ENCODE results near the gene JPH2.
"Not testable (repeated sequence)": the region's sequence is repeated elsewhere in the genome, so short reads cannot be mapped to it uniquely, and the experiment has no call there.

JPH2 gene

GRCh38 chr20:44211177-44212039, 24.4 kb upstream of the JPH2 start:
- DNase-seq (ENCODE audit: low read depth in 2 of 2): no peak

DNA sequence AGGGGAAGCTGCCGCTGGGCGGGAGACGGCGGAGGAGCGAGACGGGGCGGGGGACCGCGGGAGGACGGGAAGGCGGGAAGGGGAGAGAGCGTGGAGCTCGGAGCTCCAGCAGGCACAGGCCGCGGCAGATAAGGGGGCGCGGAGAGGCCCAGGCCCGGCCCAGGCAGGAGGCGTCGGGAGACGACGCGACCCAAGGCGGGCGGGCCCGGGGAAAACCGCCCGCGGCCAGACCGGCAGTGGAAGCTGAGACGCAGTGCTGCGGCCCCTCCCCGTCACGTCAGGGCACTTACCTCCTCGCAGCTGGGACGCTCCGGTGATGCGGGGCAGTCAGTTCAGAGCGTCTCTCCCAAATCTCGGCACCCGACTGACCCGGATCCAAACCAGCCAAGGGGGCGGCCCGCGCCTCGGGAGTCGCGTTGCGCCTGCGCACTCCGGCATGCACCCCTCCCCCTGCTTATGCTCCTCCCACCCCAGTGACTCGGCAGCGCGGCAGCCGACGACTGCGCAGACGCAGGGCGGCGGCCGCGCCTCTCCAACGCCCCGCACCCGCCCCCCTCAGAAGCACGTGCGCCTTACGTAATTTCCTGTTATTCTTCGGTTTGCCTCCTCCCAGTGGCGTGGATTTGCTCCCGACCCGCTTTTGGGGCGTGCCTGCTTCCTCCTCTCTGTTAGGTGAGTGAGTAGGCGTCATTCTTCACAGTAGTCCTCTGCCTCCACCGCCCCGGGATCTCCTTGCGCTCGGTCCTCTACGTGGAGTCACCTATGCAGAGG, 23.6 kb upstream of the JPH2 start, which contains the start of gene OSER1:
Gene OSER1 (minus strand): TSS at position 366 of the 771 bp plus-strand sequence. CDS start 3,814 bp downstream, outside the sequence.
- peak; percentile 95 to 96 for DNase-seq (ENCODE audit: low read depth in 2 of 2)

- no peak for DNase-seq (ENCODE audit: low read depth in 2 of 2)
These were observed 22.9 kb upstream of the JPH2 start for GRCh38 chr20:44209686-44210405.

DNA sequence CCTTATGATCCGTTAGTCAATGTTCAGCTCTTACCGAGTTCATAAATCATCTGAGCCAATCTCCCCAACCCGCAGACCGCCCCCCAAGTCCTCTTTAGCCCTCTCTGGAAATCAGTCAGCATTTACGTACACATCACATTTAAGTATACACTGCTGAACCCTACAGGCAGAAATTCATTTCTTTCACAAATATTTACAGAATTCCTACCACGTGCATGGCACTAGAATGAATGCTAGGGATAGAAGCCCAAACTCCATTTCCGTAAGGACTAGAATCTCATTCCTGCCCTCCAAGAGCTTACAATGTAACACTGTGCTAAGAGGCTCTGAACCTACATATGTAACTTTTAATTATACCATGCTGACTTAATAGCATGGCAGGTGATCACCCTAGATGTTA, 21.8 kb upstream of the JPH2 start:
- DNase-seq (ENCODE audit: low read depth in 2 of 2): no peak

- no peak for DNase-seq (ENCODE audit: low read depth in 2 of 2)
These were observed 21.2 kb upstream of the JPH2 start for GRCh38 chr20:44208165-44208564.

DNA sequence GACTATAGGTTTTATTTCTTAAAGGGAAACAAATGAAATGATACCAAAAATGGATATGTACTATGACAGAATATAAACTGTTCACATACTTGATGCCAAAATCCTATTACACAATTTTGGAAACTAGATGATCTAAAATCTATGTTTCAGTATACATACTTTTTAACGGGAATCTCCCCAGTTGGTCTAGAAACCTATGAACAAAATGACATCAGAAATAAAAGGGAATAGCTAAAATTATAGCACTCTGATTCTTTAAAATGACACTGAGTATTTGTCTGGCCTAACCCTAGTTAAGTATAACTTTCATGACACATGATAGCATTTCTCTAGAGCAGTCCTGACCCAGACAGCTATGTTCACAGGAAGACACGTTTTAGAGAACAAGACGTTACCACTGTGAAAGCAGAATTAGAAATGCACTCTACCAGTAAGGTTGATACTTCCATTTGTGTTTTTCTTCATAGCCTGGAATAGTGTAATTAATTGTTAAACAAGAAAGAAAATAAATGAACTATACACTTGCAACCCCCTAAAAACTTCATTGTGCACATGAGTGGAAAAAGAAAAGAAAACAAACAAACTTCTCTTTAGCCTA, 20.2 kb upstream of the JPH2 start:
- no peak for DNase-seq (ENCODE audit: low read depth in 2 of 2)

DNA sequence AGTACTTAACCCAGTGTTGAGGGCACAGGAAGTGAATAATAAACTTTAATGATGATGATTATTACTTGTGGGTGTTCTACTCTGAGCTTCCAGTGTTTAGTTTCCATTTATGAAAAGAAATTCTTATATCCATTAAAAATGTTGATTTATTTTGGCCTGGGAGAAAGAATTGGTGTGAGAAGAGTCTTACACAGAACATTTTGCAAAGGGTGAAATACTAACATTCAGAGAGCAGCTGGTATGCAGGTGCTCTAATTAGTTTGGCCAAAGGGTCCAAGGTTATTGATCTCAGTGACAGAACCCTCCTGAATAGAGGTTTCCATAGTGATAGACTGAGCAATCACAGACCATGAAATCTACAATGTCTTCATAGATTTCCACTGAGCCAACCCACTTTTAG, 19.1 kb upstream of the JPH2 start:
- DNase-seq (ENCODE audit: low read depth in 2 of 2): no peak

DNA sequence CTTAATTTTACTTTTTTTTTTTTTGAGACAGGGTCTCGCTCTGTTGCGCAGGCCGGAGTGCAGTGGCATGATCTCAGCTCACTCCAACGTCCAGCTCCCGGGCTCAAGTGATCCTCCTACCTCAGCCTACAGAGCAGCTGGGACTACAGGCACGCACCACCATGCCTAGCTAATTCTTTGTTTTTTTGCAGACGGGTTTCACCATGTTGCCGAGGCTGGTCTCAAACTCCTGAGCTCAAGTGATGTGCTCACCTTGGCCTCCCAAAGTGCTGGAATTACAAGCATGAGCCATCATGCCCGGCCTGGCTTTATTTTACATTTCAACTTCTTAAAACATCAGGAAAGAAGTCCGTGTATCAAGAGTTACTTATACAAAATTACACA, 17.8 kb upstream of the JPH2 start:
- no peak for DNase-seq (ENCODE audit: low read depth in 2 of 2)

DNA sequence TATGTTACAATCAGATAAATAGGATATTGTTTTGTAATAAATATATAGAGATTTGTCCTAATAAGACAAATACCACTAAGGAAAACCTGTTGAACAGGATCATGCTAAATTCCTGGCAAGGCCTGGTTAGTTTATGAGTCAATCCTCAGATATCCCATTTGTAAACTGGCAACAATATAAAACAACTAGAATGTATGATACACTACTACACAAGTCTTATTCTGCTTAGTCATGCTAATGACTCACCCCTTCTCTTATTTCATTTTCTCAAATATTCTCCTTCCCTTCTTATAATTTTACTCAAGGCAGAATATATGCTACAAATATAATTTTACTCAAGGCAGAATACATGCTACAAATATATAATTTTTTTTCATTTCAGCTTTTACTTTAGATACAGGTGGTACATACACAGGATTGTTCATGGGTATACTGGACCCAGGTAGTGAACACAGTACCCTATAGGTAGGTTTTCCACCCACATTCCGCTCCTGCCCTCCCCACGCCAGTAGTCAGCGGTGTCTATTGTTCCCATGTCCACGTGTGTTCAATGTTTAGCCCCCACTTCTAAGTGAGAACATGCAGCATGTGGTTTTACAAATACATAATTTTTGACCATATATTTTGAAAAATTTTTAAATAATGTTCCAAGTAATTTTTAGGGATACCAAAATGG, 17.3 kb upstream of the JPH2 start:
- no peak for DNase-seq (ENCODE audit: low read depth in 2 of 2)

DNA sequence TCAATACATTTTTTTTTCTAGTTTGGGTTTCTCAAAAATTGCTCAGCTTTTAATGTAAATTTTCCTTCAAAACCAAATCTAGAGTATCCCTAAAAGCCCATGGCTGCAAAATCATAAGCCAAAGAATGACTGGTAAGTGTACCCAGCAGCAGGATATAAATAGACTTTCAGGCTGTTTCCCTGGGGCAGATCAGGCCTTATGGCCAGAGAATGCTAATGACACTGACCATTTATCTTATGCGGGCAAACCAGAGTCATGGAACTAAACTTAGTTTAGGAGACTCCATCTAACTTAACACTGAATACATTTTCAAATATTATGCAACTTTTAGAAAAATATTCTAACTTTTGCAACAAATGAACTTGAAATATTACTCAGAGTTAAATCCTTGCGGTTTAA, 16.2 kb upstream of the JPH2 start:
- no peak for DNase-seq (ENCODE audit: low read depth in 2 of 2)

GRCh38 chr20:44200983-44201382, 14.0 kb upstream of the JPH2 start:
- no peak for DNase-seq (ENCODE audit: low read depth in 2 of 2)

DNA sequence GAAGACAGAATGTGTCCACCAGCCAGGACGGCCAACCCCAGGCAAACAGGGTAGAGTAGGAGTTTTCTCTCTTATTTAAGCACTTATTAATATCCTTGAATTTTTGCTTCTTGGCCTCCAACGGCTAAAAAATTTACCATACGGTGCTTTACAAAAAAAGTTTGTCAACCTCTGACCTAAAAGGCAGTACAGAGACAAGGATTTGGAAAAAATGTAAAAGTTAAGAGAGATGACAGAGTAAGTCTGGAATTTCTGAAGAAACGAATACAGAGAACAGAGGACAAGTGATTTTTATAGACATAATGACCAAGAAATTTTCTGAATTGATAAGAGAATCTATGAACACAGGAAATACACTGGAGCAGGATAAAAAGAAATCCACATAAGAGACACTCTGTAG, 13.4 kb upstream of the JPH2 start:
- DNase-seq (ENCODE audit: low read depth in 2 of 2): no peak

GRCh38 chr20:44199877-44200276, 12.9 kb upstream of the JPH2 start:
- no peak for DNase-seq (ENCODE audit: low read depth in 2 of 2)

GRCh38 chr20:44198872-44199271, 11.9 kb upstream of the JPH2 start:
- no peak for DNase-seq (ENCODE audit: low read depth in 2 of 2)

GRCh38 chr20:44196271-44196670, 9.3 kb upstream of the JPH2 start:
- no peak for DNase-seq (ENCODE audit: low read depth in 2 of 2)

DNA sequence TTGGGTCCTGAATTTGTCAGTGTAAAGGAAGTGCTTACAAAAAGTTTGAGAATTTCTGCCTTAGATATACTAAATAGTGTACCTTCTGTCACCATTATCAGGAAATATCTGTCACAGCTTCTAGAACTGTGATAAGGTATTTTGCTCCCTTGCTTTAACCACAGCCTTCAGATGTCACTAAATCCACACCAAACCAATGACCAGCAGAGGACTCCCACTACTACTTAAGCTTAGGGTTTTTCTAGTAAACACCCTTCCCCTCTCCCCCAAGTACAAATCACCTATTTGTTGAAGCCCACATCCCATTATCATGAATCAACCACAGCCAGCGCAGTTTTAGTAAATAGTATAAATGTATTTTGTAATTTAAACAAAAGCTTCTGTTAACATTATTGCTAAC, 8.6 kb upstream of the JPH2 start:
- DNase-seq (ENCODE audit: low read depth in 2 of 2): no peak

GRCh38 chr20:44193801-44194200, 6.8 kb upstream of the JPH2 start:
- DNase-seq (ENCODE audit: low read depth in 2 of 2): no peak

DNA sequence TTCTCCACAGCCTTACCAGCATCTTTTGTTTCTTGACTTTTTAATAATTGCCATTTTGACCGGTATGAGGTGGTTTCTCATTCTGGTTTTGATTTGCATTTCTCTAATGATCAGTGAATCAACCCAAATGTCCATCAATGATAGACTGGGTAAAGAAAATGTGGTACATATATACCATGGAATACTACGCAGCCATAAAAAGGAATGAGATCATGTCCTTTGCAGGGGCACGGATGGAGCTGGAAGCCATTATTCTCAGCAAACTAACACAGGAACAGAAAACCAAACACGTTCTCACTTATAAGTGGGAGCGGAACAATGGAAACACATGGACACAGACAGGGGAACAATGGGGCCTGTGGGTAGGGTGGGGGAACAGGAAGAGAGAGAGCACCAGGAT, 4.7 kb upstream of the JPH2 start:
- DNase-seq (ENCODE audit: low read depth in 2 of 2): not testable (repeated sequence)

DNA sequence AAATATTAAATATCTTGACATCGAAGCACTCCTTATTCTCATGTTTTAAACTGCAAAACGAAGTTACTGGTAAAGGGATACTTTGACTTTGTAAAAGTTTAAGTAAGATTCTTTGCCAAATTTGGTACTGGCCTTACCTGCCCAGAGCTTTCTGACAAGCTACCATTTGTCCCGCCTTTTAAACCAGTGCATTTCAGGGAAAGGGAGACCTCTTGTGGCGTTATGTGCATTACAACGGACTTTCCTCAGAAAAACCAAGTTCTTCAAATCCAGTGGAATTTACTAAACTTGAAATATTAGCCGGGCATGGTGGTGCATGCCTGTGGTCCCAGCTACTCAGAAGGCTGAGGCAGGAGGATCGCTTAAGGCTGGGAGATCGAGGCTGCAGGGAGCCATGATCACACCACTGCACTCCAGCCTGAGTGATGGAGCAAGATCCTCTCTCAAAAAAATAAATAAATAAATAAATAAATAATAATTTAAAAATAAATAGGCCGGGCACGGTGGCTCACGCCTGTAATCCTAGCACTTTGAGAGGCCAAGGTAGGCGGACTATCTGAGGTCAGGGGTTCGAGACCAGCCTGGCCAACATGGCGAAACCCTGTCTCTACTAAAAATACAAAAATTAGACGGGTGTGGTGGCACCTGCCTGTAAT, 3.3 kb upstream of the JPH2 start:
- DNase-seq (ENCODE audit: low read depth in 2 of 2): peak; percentile 22 to 35

DNA sequence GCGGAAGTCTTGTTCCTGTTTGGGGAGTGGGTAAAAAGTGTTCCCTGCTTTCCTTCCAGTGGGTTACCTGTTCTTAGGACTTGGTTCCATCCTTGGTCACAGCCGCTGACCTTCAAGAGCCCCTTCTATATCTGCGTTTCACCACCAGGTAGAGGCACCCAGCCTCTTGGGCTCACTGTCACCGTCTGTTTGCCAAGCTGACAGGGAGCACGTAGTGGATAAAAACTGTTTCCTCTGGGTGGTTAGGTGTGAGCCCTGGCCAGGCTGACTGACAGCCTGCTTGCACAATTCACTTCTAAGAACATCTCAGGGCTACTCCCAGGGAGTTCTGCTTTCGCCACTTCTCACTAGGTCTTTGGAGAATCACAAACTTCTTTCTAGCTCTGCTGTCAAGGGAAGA, 1.8 kb upstream of the JPH2 start:
- DNase-seq (ENCODE audit: low read depth in 2 of 2): no peak
